T1000 (cell line): Measurements from ENCODE around the gene ZIC2.
"Not testable (repeated sequence)": the region's sequence is repeated elsewhere in the genome, so short reads cannot be mapped to it uniquely, and the experiment has no call there.

ENCODE experiments used
- DNase-seq: peaks from one replicate; lab custom pipeline; 2025; ENCODE audit warnings: mixed read lengths; lab: John Stamatoyannopoulos, UW

ZIC2 gene

GRCh38 chr13:99981735-99982035 is at the start of gene ZIC2:
Gene ZIC2, plus strand, starts transcription at chr13:99981784. Its CDS starts 281 bp downstream, at chr13:99982065.
- DNase-seq = no peak

GRCh38 chr13:99932912-99933311 is 48.7 kb upstream of the ZIC2 start:
- no peak for DNase-seq

DNA sequence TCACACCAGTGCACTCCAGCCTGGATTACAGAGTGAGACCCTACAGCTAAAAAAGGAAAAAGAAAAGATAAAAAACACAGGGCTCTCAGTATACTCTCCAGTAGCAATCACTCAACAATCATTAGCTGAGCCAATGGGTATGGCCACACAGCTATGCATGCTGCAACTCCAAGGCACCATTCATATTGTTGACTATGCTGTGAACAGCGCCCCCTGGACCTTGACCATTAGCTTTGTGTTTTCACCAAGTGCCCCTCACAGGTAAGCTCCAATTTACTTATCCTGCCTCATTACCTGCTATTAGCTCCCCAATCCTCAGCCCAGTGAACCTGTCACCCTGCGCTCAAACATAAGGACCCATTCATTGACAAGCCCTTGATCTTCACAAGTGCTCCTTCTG is 45.8 kb upstream of the ZIC2 start:
- no peak for DNase-seq

GRCh38 chr13:99938635-99939034 is 42.9 kb upstream of the ZIC2 start:
- DNase-seq = no peak

DNA sequence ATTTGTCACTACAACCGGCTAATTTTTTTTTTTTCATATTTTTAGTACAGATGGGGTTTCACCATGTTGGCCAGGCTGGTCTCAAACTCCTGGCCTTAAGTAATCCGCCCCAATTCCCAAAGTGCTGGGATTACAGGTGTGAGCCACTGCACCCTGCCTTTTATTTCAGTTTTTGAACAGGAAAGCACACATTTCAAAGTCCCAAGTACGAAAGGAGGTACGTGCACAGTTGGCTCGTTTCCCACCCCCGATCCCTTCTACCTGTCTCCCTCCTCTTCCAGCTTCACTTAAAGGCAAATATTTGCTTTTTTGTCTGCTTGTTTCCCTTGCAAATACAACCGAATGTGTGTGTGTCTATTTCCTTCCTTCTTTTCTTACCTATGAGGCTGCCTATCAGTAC is 40.5 kb upstream of the ZIC2 start:
- no peak for DNase-seq

DNA sequence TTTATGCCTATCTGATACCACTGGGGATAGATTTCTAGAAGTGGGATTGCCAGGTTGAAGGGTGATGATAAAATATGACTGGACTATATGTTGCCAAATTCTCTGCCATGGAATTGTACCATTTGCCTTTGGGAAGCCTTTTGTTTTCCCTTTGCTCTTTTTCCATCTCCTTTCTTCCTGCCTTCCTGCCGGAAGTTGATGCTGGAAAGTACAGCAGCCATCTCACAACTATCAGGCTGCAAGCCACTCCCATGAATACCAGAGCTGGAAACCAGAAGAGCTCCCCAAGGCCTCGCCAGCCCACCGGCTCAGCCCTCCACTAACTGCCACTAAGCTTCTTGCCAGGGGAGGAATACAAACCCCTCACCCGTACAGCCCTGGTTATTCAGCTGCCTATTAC is 39.7 kb upstream of the ZIC2 start:
- DNase-seq = no peak

DNA sequence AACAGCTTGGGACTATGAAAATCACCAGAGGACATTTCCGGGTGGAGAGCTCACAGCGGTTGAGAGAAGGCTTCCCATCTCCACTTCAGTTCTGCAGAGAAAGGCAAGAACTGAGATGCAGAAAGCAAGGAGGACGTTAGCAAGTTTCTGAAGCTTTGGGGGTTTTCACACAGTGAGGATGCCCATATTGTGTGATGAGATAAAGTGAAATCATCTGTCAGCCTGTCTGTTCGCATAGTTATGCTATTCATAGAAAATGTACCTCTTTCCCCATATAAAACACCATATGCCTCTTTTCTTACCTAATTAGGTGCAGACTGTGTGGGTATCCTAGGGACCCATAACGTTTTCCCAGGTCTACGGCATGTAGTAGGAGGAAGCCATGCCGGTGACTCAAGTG is 37.5 kb upstream of the ZIC2 start:
- no peak for DNase-seq

DNA sequence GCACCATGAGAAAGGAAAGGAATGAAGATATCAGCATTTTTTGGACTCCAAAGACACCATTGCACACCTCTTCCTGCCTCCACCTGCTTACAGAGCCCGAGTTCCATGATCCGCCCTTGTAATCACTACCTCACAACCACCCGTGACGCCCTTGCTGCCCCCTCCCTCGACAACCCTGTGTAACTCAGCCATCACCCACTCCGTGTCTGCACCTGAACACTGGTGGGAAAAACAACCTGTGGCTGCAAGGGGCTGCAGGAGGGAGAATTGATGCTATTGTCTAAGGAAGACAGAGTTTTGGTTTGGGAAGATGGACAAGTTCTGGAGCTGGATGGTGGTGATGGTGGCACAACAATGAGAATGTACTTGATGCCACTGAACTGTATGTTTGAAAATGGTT is 37.0 kb upstream of the ZIC2 start:
- no peak for DNase-seq

- not testable (repeated sequence) for DNase-seq
Measured at GRCh38 chr13:99945515-99945914, 36.1 kb upstream of the ZIC2 start.

GRCh38 chr13:99947666-99948065 is 33.9 kb upstream of the ZIC2 start:
- no peak for DNase-seq

DNA sequence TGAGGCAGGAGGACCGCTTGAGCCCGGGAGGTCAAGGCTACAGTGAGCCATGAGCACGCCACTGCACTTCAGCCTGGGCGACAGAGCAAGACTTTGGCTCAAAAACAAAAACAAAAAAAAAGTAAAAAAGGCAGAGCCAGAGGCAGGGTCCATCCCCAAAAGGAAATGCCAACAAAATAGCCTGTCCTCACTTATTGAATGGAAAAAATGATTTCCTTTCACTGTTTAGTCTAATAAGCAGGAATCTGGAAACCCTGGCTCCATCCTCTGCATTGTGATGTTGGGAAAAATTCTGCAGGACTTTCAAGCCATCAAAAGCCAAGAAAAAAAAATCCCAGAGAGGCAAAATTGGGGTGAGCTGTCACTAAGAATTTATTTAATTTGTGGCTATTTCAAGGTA is 33.2 kb upstream of the ZIC2 start:
- DNase-seq = no peak

DNA sequence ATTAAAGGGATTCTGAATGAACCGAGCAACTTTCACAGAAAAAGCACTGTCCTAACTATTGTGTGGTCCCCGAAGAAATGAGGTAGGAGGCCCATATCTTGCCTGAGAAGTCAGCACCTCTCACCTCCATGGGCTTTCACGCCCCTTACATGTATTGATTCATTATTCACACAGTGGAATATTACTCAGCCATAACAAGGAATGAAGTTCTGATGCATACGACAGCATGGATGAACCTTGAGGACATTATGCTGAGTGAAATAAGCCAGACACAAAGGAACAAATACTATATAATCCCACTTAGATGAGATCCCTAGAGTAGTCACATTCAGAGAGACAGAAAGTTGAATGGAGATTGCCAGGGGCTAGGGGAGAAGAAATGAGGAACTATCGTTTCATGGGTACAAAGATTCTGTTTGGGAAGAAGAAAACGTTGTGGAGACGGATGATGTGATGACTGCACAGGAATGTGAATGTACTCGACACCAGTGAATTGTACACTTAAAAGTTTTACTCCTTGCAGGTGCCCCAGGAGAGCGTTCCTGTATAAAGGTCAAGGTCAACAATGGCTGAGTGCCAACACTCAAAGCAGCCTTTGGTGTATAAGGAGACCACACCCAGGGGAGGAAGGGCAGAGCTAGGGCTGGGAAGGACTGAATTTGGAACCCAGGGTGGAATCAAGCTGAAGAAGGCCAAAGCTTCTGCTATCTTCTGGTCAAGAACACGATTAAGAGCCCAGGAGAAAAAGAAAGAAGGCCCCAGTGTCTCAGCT is 32.5 kb upstream of the ZIC2 start:
- no peak for DNase-seq

DNA sequence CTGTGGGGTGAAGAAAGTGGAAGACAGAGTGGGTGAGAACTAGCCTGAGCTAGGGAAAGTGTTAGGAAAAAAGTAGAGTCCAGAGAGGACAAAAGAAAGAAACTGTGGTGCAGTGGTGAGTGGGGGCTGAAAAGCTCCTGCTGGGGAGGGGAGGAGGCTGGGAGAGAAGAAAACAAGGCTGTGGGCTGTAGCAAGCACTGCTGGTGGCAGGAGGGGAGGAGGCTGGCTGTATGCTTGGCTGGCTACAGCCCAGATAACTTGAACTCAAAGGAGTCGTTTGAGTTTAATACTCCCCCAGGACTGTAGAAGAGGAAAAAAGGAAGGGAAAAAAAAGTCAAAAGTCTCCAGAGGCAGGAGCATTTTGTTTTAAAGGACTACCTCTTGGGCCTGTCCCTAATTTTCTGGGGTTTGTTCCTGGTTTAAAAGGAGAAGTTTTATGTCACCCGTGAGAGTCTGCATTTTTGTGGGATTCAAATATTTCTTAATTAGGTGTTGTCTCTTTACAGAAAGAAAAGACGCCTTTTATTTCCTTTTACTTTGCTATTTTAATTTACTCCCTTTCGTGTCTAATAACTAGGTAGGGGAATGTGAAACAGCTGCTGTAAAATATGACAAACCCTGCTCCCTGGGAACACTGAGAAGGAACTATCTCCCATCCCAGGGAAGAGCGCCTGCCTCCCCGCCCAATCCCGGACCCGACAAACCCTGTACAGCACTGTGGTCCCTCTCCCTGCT is 31.7 kb upstream of the ZIC2 start:
- no peak for DNase-seq

DNA sequence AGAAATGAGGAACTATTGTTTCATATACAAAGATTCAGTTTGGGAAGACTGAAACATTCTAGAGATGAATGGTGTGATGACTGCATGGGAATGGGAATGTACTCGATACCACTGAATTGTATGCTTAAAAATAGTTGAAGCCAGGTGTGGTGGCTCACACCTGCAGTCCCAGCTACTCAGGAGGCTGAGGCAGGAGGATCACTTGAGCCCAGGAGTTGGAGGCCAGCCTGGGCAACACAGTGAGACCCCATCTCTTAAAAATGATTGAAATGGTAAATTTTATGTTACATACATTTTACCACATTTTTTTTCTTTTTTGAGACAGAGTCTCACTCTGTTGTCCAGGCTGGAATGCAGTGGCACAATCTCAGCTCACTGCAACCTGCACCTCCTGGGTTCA is 29.9 kb upstream of the ZIC2 start:
- DNase-seq = not testable (repeated sequence)

GRCh38 chr13:99953138-99953755 is 28.3 kb upstream of the ZIC2 start:
- DNase-seq = no peak

GRCh38 chr13:99955107-99955746 is 26.4 kb upstream of the ZIC2 start:
- no peak for DNase-seq

DNA sequence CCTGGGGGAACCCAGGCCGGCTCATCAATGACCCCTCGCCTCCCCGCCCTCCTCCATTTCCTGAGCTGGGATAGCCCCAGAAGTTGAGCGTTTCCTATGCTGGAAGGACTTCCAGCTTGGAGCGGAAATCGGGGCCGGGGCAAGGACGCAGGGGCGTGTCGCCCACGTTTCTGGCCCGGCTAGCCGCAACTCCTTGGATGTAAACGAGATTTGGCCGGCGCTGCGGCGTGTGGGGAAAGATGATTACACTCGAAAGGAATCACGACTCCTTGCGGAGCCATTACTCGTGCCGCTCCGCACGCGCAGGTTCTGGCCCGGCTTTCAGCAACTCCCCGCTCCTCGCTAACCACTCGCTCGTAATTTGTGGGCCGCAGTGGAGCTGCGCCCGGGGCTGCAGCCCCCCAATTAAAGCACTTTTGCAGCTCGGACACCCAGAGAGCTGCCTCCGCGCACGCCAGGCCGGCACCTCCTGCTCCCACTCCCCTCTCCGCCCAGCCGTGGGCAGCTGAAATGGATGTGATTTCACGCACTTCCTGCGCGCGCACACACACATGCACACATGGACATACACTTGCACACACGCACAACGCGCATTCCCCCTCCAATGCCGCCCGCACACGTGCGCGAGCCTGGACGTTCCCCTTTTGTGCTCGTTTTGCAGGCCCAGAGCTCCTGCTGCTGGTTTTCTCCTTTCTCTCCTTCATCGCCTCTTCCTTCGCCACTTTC is 25.7 kb upstream of the ZIC2 start:
- no peak for DNase-seq

GRCh38 chr13:99956473-99957349 is 24.9 kb upstream of the ZIC2 start:
- DNase-seq = no peak

- no peak for DNase-seq
Measured at GRCh38 chr13:99958406-99959126, 23.0 kb upstream of the ZIC2 start.

- no peak for DNase-seq
Measured at GRCh38 chr13:99959127-99959539, 22.5 kb upstream of the ZIC2 start.
